ENCODE results near the gene DKK2. TPM values are rescaled to one million over a fixed set of nuclear protein-coding genes. Genes with fewer than 3 reads are reported as not detected.
"Not testable (repeated sequence)": the region's sequence is repeated elsewhere in the genome, so short reads cannot be mapped to it uniquely, and the experiment has no call there.

Gene DKK2
- polyA plus RNA-seq, 1 of the 3 experiments (the other 2 are of a cell fraction), result 53.1 TPM

GRCh38 chr4:106909486-106910188, 126.5 kb downstream of the DKK2 start:
- H3K36me3 ChIP-seq (replicated peaks in 1 of 2; ENCODE audit: control insufficient read depth in 1 of 2, insufficient read depth in 2 of 2, low read length in 1 of 2), result no peaks in the 10 kb centered on the region
- no peaks in the 10 kb centered on the region for H4K20me1 ChIP-seq (ENCODE audit: insufficient read depth)
- no peak overlapping the region for H3K4me3 ChIP-seq (ENCODE audit: low read depth in 2 of 2, low read length in 1 of 2)
- H3K27ac ChIP-seq (ENCODE audit: low read depth in 2 of 2, low read length in 1 of 2), result no peak overlapping the region
- no peak overlapping the region for H2AFZ ChIP-seq (ENCODE audit: low read depth)
- ChIA-PET POLR2A (no interaction called here), CTCF (no interaction called here)
- H3K9me3 ChIP-seq, result no peaks in the 10 kb centered on the region
- H3K4me1 ChIP-seq (ENCODE audit: control insufficient read depth in 1 of 2, insufficient read depth in 2 of 2, low read depth in 1 of 2, low read length in 1 of 2), result no peaks in the 10 kb centered on the region
- DNase-seq, result no peak
- H3K9ac ChIP-seq, result no peak overlapping the region
- H3F3A ChIP-seq (replicated peaks; ENCODE audit: insufficient read depth), result no peaks in the 10 kb centered on the region
- H3K79me2 ChIP-seq (ENCODE audit: insufficient read depth), result no peaks in the 10 kb centered on the region
- H3K9me2 ChIP-seq, result no peaks in the 10 kb centered on the region
- H3K27me3 ChIP-seq (ENCODE audit: insufficient read depth), result no peaks in the 10 kb centered on the region
- H3K4me2 ChIP-seq, result no peak overlapping the region
- WGBS (ENCODE audit: low lambda C conversion rate), result 86% methylated on average over 1 of the region's 1 CpG
- TF ChIP-seq TCF12 (IDR thresholded peaks at IDR 0.05), result 0 out of 2 replicates have a peak, but pooled peaks have one; percentile 15
- TF ChIP-seq CTCF (IDR thresholded peaks at IDR 0.05), result no peak
- TF ChIP-seq EP300 (IDR thresholded peaks at IDR 0.05; ENCODE audit: borderline replicate concordance in 1 of 2, low read depth in 1 of 2, low read length in 1 of 2), result peak in 1 of 2 experiments; percentile 23; a peak in 1 of 4 replicates
- TF ChIP-seq USF1 (IDR thresholded peaks at IDR 0.05; ENCODE audit: borderline replicate concordance, low read depth), result no peak
- TF ChIP-seq REST (IDR thresholded peaks at IDR 0.05; ENCODE audit: low read depth, low read length), result no peak

- DNase-seq; H3K4me1 ChIP-seq (ENCODE audit: control insufficient read depth in 1 of 2, insufficient read depth in 2 of 2, low read depth in 1 of 2, low read length in 1 of 2); H3K27me3 ChIP-seq (ENCODE audit: insufficient read depth); H3K4me3 ChIP-seq (ENCODE audit: low read depth in 2 of 2, low read length in 1 of 2); H3K9me2 ChIP-seq; H3K9ac ChIP-seq; POLR2A ChIA-PET; H2AFZ ChIP-seq (ENCODE audit: low read depth); H3K4me2 ChIP-seq; H3K9me3 ChIP-seq; H3F3A ChIP-seq (replicated peaks; ENCODE audit: insufficient read depth); H3K27ac ChIP-seq (ENCODE audit: low read depth in 2 of 2, low read length in 1 of 2); H3K36me3 ChIP-seq (replicated peaks in 1 of 2; ENCODE audit: control insufficient read depth in 1 of 2, insufficient read depth in 2 of 2, low read length in 1 of 2); H3K79me2 ChIP-seq (ENCODE audit: insufficient read depth); H4K20me1 ChIP-seq (ENCODE audit: insufficient read depth): not testable (repeated sequence)
- CTCF ChIA-PET, result interaction anchor here (0.9 to 1.6 kb wide), 3 partner anchors 9 to 264 kb away, joined by 3 to 6 read pairs (median 3); no protein-coding TSS in a partner anchor
- 84% methylated on average over 11 of the region's 11 CpGs for WGBS (ENCODE audit: low lambda C conversion rate)
These were observed 128.1 kb downstream of the DKK2 start for GRCh38 chr4:106908049-106908448.
